IMR-90 (cell line): ENCODE results near the gene LGALS1.

Experiments
- MAZ ChIP-seq: IDR thresholded peaks from 2 replicates; pipeline ENCODE4 v1.6.1; 2012; ENCODE audit warnings: low read depth, mild to moderate bottlenecking, low read length, improper control_type of control experiment, moderate library complexity, borderline replicate concordance
- POLR2A ChIP-seq: IDR thresholded peaks from 2 replicates; pipeline ENCODE4 v1.6.1; 2012; ENCODE audit warnings: mild to moderate bottlenecking, low read depth, low read length
- TF ChIP-seq, protein P1 (sequence below): conservative IDR thresholded peaks from 2 replicates; pipeline ENCODE4 v1.5.1; 2012; ENCODE audit warnings: mild to moderate bottlenecking, low read depth, low read length, improper control_type of control experiment

DNA sequence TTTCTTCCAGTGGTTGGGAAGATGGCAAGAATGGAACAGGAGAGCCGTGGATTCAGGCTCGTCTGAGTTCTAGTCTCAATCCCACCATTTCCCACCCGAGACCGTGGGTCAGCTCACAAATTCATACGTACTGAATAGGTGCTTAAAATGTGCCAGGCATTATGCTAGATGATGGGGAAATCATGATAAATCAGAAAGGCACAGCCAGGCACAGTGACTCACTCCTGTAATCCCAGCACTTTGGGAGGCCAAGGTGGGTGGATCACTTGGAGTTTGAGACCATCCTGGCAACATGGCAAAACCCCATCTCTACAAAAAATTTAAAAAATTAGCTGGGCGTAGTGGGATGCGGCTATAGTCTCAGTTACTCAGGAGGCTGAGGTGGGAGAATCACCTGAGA is 28.5 kb downstream of the LGALS1 start:
- TF ChIP-seq POLR2A (no peak), MAZ (no peak)
- TF ChIP-seq, protein P1, sequence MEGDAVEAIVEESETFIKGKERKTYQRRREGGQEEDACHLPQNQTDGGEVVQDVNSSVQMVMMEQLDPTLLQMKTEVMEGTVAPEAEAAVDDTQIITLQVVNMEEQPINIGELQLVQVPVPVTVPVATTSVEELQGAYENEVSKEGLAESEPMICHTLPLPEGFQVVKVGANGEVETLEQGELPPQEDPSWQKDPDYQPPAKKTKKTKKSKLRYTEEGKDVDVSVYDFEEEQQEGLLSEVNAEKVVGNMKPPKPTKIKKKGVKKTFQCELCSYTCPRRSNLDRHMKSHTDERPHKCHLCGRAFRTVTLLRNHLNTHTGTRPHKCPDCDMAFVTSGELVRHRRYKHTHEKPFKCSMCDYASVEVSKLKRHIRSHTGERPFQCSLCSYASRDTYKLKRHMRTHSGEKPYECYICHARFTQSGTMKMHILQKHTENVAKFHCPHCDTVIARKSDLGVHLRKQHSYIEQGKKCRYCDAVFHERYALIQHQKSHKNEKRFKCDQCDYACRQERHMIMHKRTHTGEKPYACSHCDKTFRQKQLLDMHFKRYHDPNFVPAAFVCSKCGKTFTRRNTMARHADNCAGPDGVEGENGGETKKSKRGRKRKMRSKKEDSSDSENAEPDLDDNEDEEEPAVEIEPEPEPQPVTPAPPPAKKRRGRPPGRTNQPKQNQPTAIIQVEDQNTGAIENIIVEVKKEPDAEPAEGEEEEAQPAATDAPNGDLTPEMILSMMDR = no peak
